ENCODE measurements around the gene ANKRD13B.

The ANKRD13B gene

GRCh38 chr17:29653995-29654714 lies 61.2 kb downstream of the ANKRD13B start:
- DNase-seq: no peak

GRCh38 chr17:29655323-29655722 lies 62.4 kb downstream of the ANKRD13B start:
- DNase-seq: no peak

- peak; percentile 21 for DNase-seq
Measured at GRCh38 chr17:29659155-29659554, 66.2 kb downstream of the ANKRD13B start.

GRCh38 chr17:29661213-29661612 lies 68.3 kb downstream of the ANKRD13B start:
- DNase-seq: no peak

GRCh38 chr17:29663155-29663554 lies 70.2 kb downstream of the ANKRD13B start:
- DNase-seq: no peak

Measured in stimulated activated CD4-positive, alpha-beta T cell treated with anti-CD3 and anti-CD28 coated beads, Interleukin-15, amount 100 ng/mL, for 24 hours (primary cell).